Mesothelial cell of epicardium (in vitro differentiated cells): ENCODE results near the gene PLA2G4E. TPM values are rescaled to one million over a fixed set of nuclear protein-coding genes. Genes with fewer than 3 reads are reported as not detected.

Source experiments
- DNase-seq, 2 experiments: peaks; one replicate each; pipeline ENCODE4 v3.0.0; 2021; ENCODE audit warnings: low spot score in 2 of 2; ENCODE audit not compliant: unreplicated experiment in 2 of 2
- H3K27ac Mint-ChIP-seq: 2 replicates; pipeline ENCODE4 v1.8.0; 2021; ENCODE audit warnings: mixed read lengths
- H3K27me3 Mint-ChIP-seq: 2 replicates; pipeline ENCODE4 v1.8.0; 2021; ENCODE audit warnings: low read depth, mixed read lengths
- H3K36me3 Mint-ChIP-seq: 2 replicates; pipeline ENCODE4 v1.8.0; 2021; ENCODE audit warnings: mixed read lengths
- H3K4me1 Mint-ChIP-seq: 2 replicates; pipeline ENCODE4 v1.8.0; 2021; ENCODE audit warnings: mixed read lengths
- H3K4me3 Mint-ChIP-seq: 2 replicates; pipeline ENCODE4 v1.8.0; 2021; ENCODE audit warnings: mild to moderate bottlenecking, moderate library complexity, mixed read lengths
- H3K9me3 Mint-ChIP-seq: 2 replicates; pipeline ENCODE4 v1.8.0; 2021; ENCODE audit warnings: mixed read lengths
- CTCF ChIP-seq: fragments of 200-600 bp; sonication (generic); IDR thresholded peaks from one replicate; pipeline ENCODE4 v1.5.0; 2021; ENCODE audit warnings: antibody characterized with exemption; ENCODE audit not compliant: unreplicated experiment
- total RNA-seq: library from RNA; stranded (reverse); gene quantifications from 3 replicates; pipeline ENCODE4 v1.2.1, GENCODE V29; 2021

Gene PLA2G4E
- total RNA-seq, 1 donor from 2014 or later = not detected

- Mint-ChIP-seq H3K9me3 (no peaks in the 10 kb centered on the region), H3K4me3 (no peak overlapping the region), H3K36me3 (no peaks in the 10 kb centered on the region), H3K4me1 (peaks cover 18% of the 10 kb centered on the region), H3K27me3 (peaks cover 22% of the 10 kb centered on the region), H3K27ac (no peak overlapping the region)
- DNase-seq = no peak
- TF ChIP-seq CTCF = no peak
Measured at GRCh38 chr15:42012928-42013482, 7.8 kb downstream of the PLA2G4E start.

- H3K36me3 Mint-ChIP-seq = no peaks in the 10 kb centered on the region
- H3K27me3 Mint-ChIP-seq = peaks cover 25% of the 10 kb centered on the region
- H3K27ac Mint-ChIP-seq = no peak overlapping the region
Measured at GRCh38 chr15:42012241-42012640, 8.6 kb downstream of the PLA2G4E start.

GRCh38 chr15:42011074-42011473 is 9.8 kb downstream of the PLA2G4E start:
- TF ChIP-seq CTCF = no peak
- Mint-ChIP-seq H3K4me3 (no peak overlapping the region), H3K9me3 (peaks cover 6% of the 10 kb centered on the region), H3K36me3 (no peaks in the 10 kb centered on the region), H3K27me3 (peaks cover 23% of the 10 kb centered on the region), H3K27ac (no peak overlapping the region), H3K4me1 (peaks cover 18% of the 10 kb centered on the region)
- DNase-seq = no peak

More at GRCh38 chr15:42012241-42012640, 8.6 kb downstream of the PLA2G4E start:
- TF ChIP-seq CTCF = no peak
- peaks cover 18% of the 10 kb centered on the region for H3K4me1 Mint-ChIP-seq
- H3K9me3 Mint-ChIP-seq = peaks cover 3% of the 10 kb centered on the region
- H3K4me3 Mint-ChIP-seq = no peak overlapping the region
- no peak for DNase-seq

GRCh38 chr15:42010434-42010833 is 10.4 kb downstream of the PLA2G4E start:
- TF ChIP-seq CTCF = no peak
- DNase-seq = no peak
- Mint-ChIP-seq H3K4me1 (peaks cover 18% of the 10 kb centered on the region), H3K27me3 (peaks cover 26% of the 10 kb centered on the region), H3K9me3 (peaks cover 6% of the 10 kb centered on the region), H3K36me3 (no peaks in the 10 kb centered on the region), H3K4me3 (no peak overlapping the region), H3K27ac (no peak overlapping the region)

- Mint-ChIP-seq H3K4me1 (peaks cover 18% of the 10 kb centered on the region), H3K36me3 (no peaks in the 10 kb centered on the region), H3K9me3 (peaks cover 6% of the 10 kb centered on the region), H3K4me3 (no peak overlapping the region), H3K27me3 (peaks cover 25% of the 10 kb centered on the region), H3K27ac (no peak overlapping the region)
- TF ChIP-seq CTCF = no peak
- DNase-seq = no peak
Measured at GRCh38 chr15:42009474-42009873, 11.4 kb downstream of the PLA2G4E start.

- Mint-ChIP-seq H3K27ac (no peak overlapping the region), H3K4me3 (no peak overlapping the region), H3K4me1 (peaks cover 18% of the 10 kb centered on the region), H3K36me3 (no peaks in the 10 kb centered on the region), H3K27me3 (peaks cover 27% of the 10 kb centered on the region), H3K9me3 (peaks cover 6% of the 10 kb centered on the region)
- DNase-seq = no peak
- no peak for TF ChIP-seq CTCF
Measured at GRCh38 chr15:42009022-42009421, 11.8 kb downstream of the PLA2G4E start.
